GM10248 (cell line): ENCODE data around the gene TFR2.

Experiments
- CTCF ChIA-PET: fragments of 300-600 bp; sonication (Branson Sonifier 250); formaldehyde crosslinking; extraction: SDS; loops from one replicate; lab custom pipeline; 2021; ENCODE audit warnings: antibody characterized with exemption; lab: Yijun Ruan, JAX
- POLR2A ChIA-PET: fragments of 350-650 bp; sonication (Branson Sonifier 250); formaldehyde crosslinking; extraction: SDS; loops from one replicate; lab custom pipeline; 2020; ENCODE audit warnings: antibody characterized with exemption; lab: Yijun Ruan, JAX
- DNase-seq: peaks from one replicate; pipeline ENCODE4 v3.0.0; 2012; ENCODE audit errors: extremely low spot score
- TF ChIP-seq, protein P1 (sequence below): IDR thresholded peaks from 2 replicates; pipeline ENCODE4 v1.5.1; 2012; ENCODE audit warnings: mild to moderate bottlenecking, low read depth; ENCODE audit errors: extremely low read depth, missing control alignments, control extremely low read depth

Gene TFR2

DNA sequence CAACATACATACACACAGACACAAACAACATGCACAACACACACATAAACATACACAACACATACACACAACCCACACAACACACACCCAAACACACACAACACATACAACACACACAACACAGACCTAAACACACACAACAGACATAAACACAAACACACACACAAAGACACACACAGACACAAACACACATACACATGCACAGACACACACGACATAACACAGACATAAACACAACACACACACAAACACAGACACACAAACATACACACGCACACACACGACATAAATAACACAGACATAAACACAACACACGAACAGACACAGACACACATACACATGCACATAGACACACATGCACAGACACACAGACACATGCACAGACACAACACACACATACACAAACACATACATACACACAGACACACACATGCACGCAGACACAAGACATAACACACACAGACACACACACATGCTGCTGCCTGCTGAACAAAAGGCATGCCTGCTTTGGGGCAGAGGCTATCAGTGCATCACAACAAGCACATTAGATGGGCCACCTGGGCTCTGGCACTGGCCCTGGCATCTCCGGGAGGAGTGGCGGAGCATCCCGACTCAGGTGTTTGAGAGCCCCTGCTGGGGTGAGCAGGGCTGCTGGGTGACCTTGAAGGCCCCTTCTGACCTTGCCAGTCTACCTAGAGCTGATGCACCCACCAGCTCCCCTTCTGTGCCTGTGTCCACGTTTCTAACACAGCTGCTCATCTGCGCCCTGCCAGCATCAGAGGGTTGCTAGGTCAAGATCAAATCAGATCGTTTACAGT is 60.7 kb downstream of the TFR2 start:
- ChIA-PET CTCF (interaction anchor here (1.2 to 1.9 kb wide), 3 partner anchors 12 to 21 kb away, joined by 7 to 10 read pairs (median 9); no protein-coding TSS in a partner anchor), POLR2A (no interaction called here)
- TF ChIP-seq, protein P1, sequence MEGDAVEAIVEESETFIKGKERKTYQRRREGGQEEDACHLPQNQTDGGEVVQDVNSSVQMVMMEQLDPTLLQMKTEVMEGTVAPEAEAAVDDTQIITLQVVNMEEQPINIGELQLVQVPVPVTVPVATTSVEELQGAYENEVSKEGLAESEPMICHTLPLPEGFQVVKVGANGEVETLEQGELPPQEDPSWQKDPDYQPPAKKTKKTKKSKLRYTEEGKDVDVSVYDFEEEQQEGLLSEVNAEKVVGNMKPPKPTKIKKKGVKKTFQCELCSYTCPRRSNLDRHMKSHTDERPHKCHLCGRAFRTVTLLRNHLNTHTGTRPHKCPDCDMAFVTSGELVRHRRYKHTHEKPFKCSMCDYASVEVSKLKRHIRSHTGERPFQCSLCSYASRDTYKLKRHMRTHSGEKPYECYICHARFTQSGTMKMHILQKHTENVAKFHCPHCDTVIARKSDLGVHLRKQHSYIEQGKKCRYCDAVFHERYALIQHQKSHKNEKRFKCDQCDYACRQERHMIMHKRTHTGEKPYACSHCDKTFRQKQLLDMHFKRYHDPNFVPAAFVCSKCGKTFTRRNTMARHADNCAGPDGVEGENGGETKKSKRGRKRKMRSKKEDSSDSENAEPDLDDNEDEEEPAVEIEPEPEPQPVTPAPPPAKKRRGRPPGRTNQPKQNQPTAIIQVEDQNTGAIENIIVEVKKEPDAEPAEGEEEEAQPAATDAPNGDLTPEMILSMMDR = no peak
- DNase-seq = no peak

DNA sequence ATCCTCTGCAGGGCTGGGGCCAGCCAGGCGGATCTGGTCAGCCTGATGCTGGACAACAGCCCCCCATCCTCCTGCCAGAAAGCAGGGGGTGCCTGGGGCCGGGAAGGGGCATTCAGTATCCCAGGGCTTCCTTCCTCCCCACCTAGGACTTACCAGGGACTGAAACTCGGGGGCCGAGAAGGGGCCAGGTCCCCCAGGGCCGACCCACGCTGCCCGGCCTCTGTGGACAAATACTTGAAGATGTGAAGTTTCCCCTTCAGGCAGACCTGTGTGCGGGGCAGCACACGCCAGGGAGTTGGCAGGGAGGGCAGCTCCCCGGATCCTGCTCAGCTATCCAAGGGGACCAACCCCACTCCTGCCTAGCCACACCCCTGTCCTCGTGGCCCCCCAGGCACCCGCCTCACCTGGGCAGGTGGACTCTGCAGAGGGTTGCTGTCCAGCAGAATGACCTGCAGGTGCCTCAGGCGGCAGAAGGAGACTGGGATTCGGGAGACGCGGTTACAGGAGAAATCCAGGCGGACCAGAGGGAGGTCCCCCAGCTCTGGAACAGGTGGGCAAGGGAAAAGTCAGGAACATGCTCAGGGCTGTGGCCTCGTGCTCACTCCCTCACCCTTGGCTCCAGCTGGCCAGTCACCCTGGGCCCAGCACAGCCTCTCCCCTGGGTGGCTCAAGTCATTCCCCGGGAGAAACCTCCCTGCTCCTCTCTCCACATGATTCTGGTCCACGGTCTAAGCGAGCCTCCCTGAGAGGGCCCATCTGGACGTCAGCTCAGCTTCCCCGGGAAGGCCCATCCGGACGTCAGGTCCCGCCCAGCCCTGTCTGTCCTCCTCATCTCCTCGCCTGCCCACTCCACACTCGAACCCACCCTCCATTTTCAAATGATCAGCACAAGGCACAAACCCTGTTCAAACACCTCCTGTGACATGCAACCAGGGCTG is 62.8 kb downstream of the TFR2 start:
- TF ChIP-seq, protein P1 = no peak
- DNase-seq = no peak
- ChIA-PET CTCF (interaction anchor here (1.2 to 3.3 kb wide), 4 partner anchors 10 to 234 kb away, joined by 3 to 16 read pairs (median 6); no protein-coding TSS in a partner anchor), POLR2A (no interaction called here)

DNA sequence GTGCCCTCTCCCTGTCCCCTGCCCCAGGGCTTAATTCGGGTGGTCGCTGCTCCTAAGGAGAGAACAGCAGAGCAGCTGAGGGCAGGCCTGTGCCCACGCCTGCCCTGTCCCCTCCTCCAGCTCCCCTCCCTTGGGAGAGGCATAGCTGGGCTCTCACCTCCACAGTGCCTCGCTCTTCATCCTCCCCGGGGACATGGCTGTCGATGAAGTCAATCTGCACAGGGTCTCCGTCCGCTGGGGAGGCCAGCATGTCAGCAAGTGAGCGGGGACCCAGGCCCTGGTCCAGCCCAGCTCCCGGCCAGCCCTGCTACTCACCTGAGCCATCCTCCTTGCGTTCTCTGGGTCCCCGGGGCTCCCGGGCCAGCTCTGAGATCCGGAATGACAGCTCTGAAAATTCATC is 63.8 kb downstream of the TFR2 start:
- ChIA-PET CTCF (interaction anchor here (1.0 to 3.3 kb wide), 5 partner anchors 11 to 233 kb away, joined by 3 to 16 read pairs (median 6); no protein-coding TSS in a partner anchor), POLR2A (no interaction called here)
- DNase-seq = no peak
- TF ChIP-seq, protein P1 = no peak

DNA sequence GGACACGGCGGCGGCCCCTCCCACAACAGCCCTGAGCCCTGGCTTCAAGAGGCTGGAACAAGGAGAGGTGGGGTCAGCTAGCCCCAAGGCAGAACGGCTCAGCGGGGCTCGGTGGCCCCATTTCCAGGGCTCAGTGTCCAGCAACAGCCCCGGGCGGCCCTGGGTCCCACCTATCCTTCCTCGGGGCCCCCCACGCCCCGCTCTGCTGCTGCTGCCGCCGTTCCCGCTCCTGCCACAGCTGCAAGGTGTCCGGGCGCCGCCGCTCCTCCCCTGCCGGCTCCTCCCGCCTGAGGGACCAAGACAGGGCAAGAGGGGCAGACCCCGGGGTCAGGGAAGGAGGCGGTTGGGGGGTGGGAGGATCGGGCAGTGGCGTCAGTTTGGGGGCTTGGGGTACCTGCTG is 64.2 kb downstream of the TFR2 start:
- DNase-seq = no peak
- POLR2A ChIA-PET = interaction anchor here (0.9 kb wide), 1 partner anchor 10 kb away, joined by 3 read pairs; the partner anchor contains the start of gene FBXO24
- TF ChIP-seq, protein P1 = no peak
- CTCF ChIA-PET = interaction anchor here (1.0 to 3.3 kb wide), 5 partner anchors 11 to 232 kb away, joined by 3 to 16 read pairs (median 6); no protein-coding TSS in a partner anchor

DNA sequence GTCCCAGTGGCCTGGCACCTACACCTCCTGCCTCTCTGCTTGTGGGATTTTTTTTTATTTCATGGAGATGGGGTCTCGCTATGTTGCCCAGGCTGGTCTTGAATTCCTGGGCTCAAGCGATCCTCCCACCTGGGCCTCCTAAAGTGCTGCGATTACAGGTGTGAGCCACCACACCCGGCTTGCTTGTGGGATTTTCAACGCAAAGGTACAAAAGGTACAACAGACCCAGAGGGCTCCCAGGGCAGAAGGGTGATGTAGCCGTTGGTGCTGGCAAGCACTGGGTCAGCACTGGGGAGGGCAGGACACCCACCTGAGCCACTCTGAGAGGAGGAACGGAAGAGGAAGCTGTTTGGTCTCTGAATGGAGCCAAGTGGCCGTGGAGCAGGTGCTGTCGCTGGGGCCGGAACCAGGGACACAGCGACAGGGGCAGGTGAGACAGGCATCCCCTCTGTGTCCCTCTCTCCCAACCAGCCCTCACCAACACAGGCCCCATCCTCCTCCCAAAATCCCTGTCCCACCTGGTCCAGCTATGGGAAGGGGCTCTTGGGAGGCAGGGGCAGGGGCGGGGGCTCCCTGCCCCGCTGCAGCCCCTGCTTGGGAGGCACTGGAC is 64.9 kb downstream of the TFR2 start:
- CTCF ChIA-PET = interaction anchor here (3.3 kb wide), 1 partner anchor 13 kb away, joined by 16 read pairs; no protein-coding TSS in a partner anchor
- DNase-seq = no peak
- TF ChIP-seq, protein P1 = no peak
- POLR2A ChIA-PET = interaction anchor here (0.9 kb wide), 1 partner anchor 10 kb away, joined by 3 read pairs; the partner anchor contains the start of gene FBXO24
